Measurements from ENCODE around the gene CRYL1.

- TF ChIP-seq CTCF (IDR thresholded peaks at IDR 0.05; ENCODE audit: low read depth, low read length, poor library complexity, severe bottlenecking): no peak
- no peak for TF ChIP-seq EZH2phosphoT487 (IDR thresholded peaks at IDR 0.05; ENCODE audit: borderline replicate concordance, low read length)
Measured at GRCh38 chr13:20571676-20572075, 46.0 kb upstream of the CRYL1 start.
